Myocyte (in vitro differentiated cells): ENCODE data around the gene SYNGR1. TPM values are rescaled to one million over a fixed set of nuclear protein-coding genes. Genes with fewer than 3 reads are reported as not detected.
"Not testable (repeated sequence)": the region's sequence is repeated elsewhere in the genome, so short reads cannot be mapped to it uniquely, and the experiment has no call there.

Experiments
- DNase-seq: peaks from one replicate; pipeline ENCODE4 v3.0.0-alpha.2; 2012; ENCODE audit warnings: low read depth
- total RNA-seq: library from RNA; depleted of rRNA; stranded (reverse); fragments of >200 nt; gene quantifications from 2 replicates; pipeline ENCODE4 v1.2.3, GENCODE V29; 2014

Gene SYNGR1
- total RNA-seq, 1 donor from 2014 or later: 0.29 TPM

DNA sequence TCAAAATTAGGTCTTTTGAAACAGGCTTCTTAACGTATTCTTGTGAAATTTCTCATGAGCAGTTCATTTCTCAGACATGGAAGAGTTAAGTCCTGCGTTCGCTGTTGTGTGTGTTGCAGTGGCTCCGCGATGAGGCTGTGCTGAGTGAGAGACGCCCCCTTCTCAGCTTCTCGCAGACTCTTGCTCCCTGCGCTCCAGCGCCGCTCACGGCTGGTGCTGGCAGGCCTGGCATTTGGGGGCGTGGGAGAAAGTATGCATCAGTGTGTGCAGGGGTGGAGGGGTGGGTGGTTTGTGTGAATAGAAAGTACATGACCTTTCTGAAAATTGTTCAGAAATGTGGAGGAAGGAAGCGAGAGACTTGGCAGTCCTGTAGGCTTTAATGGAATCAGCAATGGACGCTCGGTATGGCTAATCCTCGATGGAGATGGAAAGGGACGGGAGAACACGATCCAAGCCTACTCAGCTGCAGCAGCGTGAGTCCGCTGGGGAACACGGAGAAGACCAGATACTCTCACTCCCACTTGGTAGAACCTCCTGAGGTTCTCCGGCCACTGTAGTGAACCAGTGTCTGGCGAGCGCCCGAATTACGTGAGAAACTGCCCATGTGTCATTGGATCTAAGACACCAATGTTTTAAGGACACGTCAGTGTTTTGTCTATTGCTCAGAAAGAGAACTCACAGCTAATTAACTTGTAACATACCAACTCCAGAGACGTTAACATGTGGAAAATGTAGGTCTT, 55.7 kb downstream of the SYNGR1 start:
- DNase-seq: no peak

DNA sequence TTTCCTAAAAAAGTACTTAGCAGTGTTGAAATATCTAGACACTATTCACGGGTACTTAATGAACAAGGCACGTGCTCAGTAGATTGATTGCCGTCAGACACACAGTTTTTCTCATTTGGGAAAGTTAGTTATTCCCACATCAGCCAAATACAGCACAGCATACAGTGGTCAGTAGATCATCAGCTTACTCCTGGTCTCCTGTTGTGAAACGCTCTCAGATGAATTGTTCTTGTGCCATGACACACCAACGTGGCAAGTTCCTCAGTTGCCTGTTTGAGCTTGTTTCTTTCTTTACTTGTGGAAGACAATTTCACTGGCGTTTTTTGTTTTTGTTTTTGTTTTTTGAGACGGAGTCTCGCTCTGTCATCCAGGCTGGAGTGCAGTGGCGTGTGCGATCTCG, 58.4 kb downstream of the SYNGR1 start:
- no peak for DNase-seq

GRCh38 chr22:39408807-39409206, 59.0 kb downstream of the SYNGR1 start:
- DNase-seq: no peak

GRCh38 chr22:39409516-39410029, 59.8 kb downstream of the SYNGR1 start:
- no peak for DNase-seq

GRCh38 chr22:39410264-39410663, 60.5 kb downstream of the SYNGR1 start:
- DNase-seq: no peak

DNA sequence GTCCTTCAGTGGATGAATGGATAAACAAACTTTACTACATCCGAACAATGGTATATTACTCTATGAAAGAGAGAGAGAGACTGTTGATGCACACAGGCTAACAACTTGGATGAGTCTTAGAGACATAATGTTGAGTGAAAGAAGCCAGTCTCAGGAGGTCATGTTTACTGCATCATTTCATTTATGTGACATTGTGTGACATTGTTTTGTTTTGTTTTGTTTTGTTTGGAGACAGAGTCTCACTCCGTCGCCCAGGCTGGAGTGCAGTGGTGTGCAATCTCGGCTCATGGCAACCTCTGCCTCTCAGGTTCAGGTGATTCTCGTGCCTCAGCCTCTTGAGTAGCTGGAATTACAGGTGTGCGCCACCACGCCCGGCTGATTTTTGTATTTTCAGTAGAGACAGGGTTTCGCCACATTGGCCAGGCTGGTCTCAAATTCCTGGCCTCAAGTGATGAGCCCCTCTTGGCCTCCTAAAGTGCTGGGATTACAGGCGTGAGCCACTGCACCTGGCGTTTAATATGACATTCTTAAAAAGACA, 62.1 kb downstream of the SYNGR1 start:
- not testable (repeated sequence) for DNase-seq

- DNase-seq: not testable (repeated sequence)
These were observed 63.4 kb downstream of the SYNGR1 start for GRCh38 chr22:39413204-39413603.

GRCh38 chr22:39414377-39414776, 64.6 kb downstream of the SYNGR1 start:
- DNase-seq: no peak

- no peak for DNase-seq
These were observed 65.1 kb downstream of the SYNGR1 start for GRCh38 chr22:39414886-39415285.

- no peak for DNase-seq
These were observed 65.7 kb downstream of the SYNGR1 start for GRCh38 chr22:39415506-39415905.

DNA sequence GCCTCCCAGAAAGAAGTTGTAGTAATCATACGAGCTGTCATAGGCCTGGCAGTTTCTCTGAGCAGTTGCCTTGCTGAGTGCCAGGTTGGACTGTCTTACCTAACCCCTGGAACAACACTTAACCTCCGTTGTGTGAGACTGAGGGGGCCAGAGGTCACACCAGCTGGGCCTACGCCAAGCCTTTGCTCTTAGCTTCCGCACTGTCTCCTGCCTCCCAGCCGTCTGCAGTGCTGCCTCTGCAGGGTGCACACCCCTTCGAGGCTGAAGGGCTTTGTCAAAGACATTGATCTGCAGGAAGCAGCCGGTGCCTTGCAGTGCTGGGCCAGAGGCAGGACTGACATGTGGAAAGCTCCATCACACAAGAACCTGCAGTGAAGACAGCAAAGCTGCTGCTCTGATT, 66.5 kb downstream of the SYNGR1 start:
- DNase-seq: no peak

- DNase-seq: no peak
These were observed 67.8 kb downstream of the SYNGR1 start for GRCh38 chr22:39417641-39418040.

DNA sequence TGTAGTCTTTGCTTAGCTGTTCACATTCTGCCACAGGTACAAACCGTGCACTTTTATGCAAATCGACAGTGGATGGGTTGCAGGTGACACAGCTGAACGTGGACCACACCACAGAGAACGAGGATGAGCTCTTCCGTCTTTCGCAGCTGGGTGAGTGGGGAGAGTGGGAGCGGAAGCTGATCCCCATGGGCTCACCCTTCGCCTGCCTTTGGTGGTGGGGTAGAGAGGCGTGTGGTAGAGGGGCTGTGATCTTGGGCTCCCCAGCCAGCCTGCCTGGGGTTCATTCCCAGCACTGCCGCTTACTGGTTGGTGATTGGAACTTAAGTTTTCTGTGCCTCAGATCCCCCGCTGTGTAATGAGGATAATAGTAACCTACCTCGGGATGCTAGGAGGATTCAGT, 68.9 kb downstream of the SYNGR1 start:
- no peak for DNase-seq

DNA sequence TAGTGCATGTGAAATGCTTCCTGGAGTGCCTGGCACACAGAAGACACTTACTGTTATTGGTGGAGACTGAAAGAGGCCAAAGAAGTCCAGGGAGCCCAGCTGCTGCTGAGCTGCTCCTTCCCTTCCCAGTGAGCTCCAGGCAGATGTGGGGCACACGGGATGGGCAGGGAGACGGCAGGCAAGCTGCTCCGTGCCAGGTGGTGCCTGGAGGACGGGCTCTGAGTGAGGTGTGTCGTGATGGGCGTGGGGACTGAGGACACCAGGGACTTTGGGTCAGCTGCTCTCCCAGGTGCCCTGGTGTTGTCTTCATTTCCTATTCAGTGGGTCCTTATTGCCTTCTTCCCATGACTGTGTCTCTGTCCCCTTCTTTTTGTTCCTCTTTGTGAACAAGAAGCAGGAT, 69.3 kb downstream of the SYNGR1 start:
- DNase-seq: no peak

- no peak for DNase-seq
These were observed 70.1 kb downstream of the SYNGR1 start for GRCh38 chr22:39419911-39420310.

GRCh38 chr22:39421691-39422090, 71.9 kb downstream of the SYNGR1 start:
- no peak for DNase-seq

DNA sequence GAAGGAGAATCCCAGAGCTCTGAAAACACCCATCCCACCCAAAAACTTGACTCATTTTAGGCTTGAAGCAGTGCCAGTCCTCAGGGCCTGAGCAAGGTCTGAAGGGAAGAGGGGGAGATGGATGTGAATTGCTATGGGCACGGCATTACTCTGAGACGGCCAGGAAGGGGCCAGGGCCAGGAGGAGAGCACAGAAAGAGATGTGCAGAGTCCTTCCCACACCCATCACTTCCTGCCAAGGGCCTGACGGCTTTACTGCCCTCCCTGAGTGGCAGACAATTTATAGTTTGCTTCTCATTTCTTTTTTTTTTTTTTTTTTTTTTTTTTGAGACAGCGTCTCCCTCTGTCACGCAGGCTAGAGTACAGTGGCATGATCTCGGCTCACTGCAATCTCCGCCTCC, 72.3 kb downstream of the SYNGR1 start:
- DNase-seq: no peak

DNA sequence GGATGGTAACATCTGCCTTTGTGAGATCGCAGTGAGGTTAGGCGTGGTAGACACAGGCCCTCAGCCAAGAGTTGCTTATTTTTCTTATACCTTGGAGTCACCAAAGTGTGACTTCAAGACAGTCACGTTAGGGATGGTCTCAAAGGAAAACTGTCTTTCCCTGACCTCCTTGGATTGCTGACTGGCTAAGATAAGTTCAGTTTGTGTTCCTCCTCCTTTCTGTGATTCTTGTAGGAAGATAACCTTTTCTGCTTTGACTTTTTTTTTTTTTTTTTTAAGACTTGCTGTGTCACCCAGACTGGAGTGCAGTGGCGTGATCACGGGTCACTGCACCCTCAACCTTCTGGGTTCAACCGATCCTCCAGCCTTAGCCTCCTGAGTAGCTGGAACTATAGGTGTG, 72.9 kb downstream of the SYNGR1 start:
- no peak for DNase-seq

GRCh38 chr22:39423976-39424375, 74.2 kb downstream of the SYNGR1 start:
- no peak for DNase-seq

GRCh38 chr22:39426380-39427043, 76.7 kb downstream of the SYNGR1 start:
- DNase-seq: no peak

- no peak for DNase-seq
These were observed 78.2 kb downstream of the SYNGR1 start for GRCh38 chr22:39427751-39428596.
